Hepatocyte (in vitro differentiated cells): Measurements from ENCODE around the gene SHISA7. TPM values are rescaled to one million over a fixed set of nuclear protein-coding genes. Genes with fewer than 3 reads are reported as not detected.
"Not testable (repeated sequence)": the region's sequence is repeated elsewhere in the genome, so short reads cannot be mapped to it uniquely, and the experiment has no call there.

ENCODE experiments used
- DNase-seq: peaks from one replicate; pipeline ENCODE4 v3.0.0-alpha.2; 2016; ENCODE audit warnings: low spot score
- H2AFZ ChIP-seq: fragments of 200-600 bp; sonication (generic); 2 replicates; pipeline ENCODE4 v1.6.0; 2016; ENCODE audit warnings: antibody characterized with exemption, mild to moderate bottlenecking
- H3K27ac ChIP-seq: fragments of 200-600 bp; sonication (generic); 2 replicates; pipeline ENCODE4 v1.5.1; 2016; ENCODE audit warnings: mild to moderate bottlenecking
- H3K27me3 ChIP-seq: fragments of 200-600 bp; sonication (generic); 2 replicates; pipeline ENCODE4 v1.6.1; 2016
- H3K36me3 ChIP-seq: fragments of 200-600 bp; sonication (generic); replicated peaks from 2 replicates; pipeline ENCODE4 v1.5.1; 2016; ENCODE audit warnings: low read depth; ENCODE audit not compliant: insufficient read depth
- H3K4me1 ChIP-seq: fragments of 200-600 bp; sonication (generic); 2 replicates; pipeline ENCODE4 v1.5.1; 2016; ENCODE audit warnings: mild to moderate bottlenecking, moderate library complexity; ENCODE audit not compliant: insufficient read depth
- H3K4me2 ChIP-seq: fragments of 200-600 bp; sonication (generic); 2 replicates; pipeline ENCODE4 v1.6.0; 2016
- H3K4me3 ChIP-seq: fragments of 200-600 bp; sonication (generic); 2 replicates; pipeline ENCODE4 v1.5.1; 2016; ENCODE audit warnings: mild to moderate bottlenecking
- H3K79me2 ChIP-seq: fragments of 200-600 bp; sonication (generic); 2 replicates; pipeline ENCODE4 v1.6.0; 2017; ENCODE audit warnings: mild to moderate bottlenecking
- H3K9me2 ChIP-seq: fragments of 200-600 bp; sonication (generic); replicated peaks from 2 replicates; pipeline ENCODE4 v1.6.0; 2017; ENCODE audit warnings: mild to moderate bottlenecking; ENCODE audit not compliant: insufficient read depth
- H3K9me3 ChIP-seq: fragments of 200-600 bp; sonication (generic); 2 replicates; pipeline ENCODE4 v1.5.1; 2016; ENCODE audit warnings: low read depth, mild to moderate bottlenecking
- H4K20me1 ChIP-seq: fragments of 200-600 bp; sonication (generic); 2 replicates; pipeline ENCODE4 v1.6.0; 2016; ENCODE audit warnings: mild to moderate bottlenecking; ENCODE audit not compliant: insufficient read depth, poor library complexity, severe bottlenecking
- EZH2 ChIP-seq: fragments of 200-600 bp; sonication (generic); IDR thresholded peaks from 2 replicates; pipeline ENCODE4 v1.6.1; 2016; ENCODE audit warnings: antibody characterized with exemption, mild to moderate bottlenecking, borderline replicate concordance
- EZH2phosphoT487 ChIP-seq: fragments of 200-600 bp; sonication (generic); IDR thresholded peaks from one replicate; pipeline ENCODE4 v1.6.1; 2018; ENCODE audit warnings: antibody characterized with exemption, mild to moderate bottlenecking, low read depth, moderate library complexity; ENCODE audit not compliant: unreplicated experiment, severe bottlenecking
- WGBS: methylation state at CpG from one replicate; pipeline ENCODE4 v1.1.6; 2016; ENCODE audit warnings: low lambda C conversion rate; ENCODE audit errors: missing lambda C conversion rate; 5-methylcytosine and 5-hydroxymethylcytosine counted together
- polyA plus RNA-seq: library from polyadenylated mRNA; unstranded; fragments of >200 nt; fragmentation: Nextera tagmentation; extraction: Ambion mirVana; gene quantifications from 2 replicates; pipeline ENCODE4 v1.2.1, GENCODE V29; 2016
- total RNA-seq: library from RNA; depleted of rRNA; stranded (reverse); fragments of >200 nt; gene quantifications from 2 replicates; pipeline ENCODE4 v1.2.3, GENCODE V29; 2014
- TF ChIP-seq, protein P1 (sequence below): fragments of 200-600 bp; sonication (generic); IDR thresholded peaks from 2 replicates; pipeline ENCODE4 v1.5.1; 2016; ENCODE audit warnings: antibody characterized with exemption, mild to moderate bottlenecking; ENCODE audit not compliant: poor library complexity

Gene SHISA7
- total and polyA plus RNA-seq, 2 experiments from 2014 or later = not detected

DNA sequence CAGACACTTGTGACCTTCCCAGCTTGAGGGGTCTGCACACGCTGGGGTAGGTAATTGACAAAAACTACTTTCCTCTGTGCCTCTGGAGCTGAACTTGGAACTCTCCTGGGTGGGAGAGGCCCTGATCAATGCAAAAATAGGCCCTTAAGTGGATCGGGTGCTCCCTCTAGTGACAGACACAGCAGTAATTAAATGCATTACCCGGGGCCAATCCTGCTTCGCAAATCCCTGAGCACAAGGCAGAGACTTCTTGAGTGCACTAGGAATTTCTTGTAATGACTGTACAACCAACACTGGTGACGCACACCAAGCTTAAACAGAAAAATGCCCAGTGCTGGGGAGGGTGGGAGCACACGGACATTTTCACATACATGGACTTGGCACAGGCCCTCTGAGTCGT, 24.9 kb downstream of the SHISA7 start:
- Histone ChIP-seq H3K79me2 (no peaks in the 10 kb centered on the region), H3K27ac (no peak overlapping the region), H3K9me3 (no peaks in the 10 kb centered on the region), H3K4me2 (no peak overlapping the region), H4K20me1 (no peaks in the 10 kb centered on the region), H3K36me3 (no peaks in the 10 kb centered on the region), H3K4me3 (no peak overlapping the region), H3K4me1 (no peaks in the 10 kb centered on the region), H3K27me3 (no peaks in the 10 kb centered on the region), H3K9me2 (no peaks in the 10 kb centered on the region), H2AFZ (no peak overlapping the region)
- peak; percentile 84 for DNase-seq
- 19% methylated on average over 7 of the region's 7 CpGs for WGBS
- TF ChIP-seq EZH2 = no peak
- TF ChIP-seq, protein P1, sequence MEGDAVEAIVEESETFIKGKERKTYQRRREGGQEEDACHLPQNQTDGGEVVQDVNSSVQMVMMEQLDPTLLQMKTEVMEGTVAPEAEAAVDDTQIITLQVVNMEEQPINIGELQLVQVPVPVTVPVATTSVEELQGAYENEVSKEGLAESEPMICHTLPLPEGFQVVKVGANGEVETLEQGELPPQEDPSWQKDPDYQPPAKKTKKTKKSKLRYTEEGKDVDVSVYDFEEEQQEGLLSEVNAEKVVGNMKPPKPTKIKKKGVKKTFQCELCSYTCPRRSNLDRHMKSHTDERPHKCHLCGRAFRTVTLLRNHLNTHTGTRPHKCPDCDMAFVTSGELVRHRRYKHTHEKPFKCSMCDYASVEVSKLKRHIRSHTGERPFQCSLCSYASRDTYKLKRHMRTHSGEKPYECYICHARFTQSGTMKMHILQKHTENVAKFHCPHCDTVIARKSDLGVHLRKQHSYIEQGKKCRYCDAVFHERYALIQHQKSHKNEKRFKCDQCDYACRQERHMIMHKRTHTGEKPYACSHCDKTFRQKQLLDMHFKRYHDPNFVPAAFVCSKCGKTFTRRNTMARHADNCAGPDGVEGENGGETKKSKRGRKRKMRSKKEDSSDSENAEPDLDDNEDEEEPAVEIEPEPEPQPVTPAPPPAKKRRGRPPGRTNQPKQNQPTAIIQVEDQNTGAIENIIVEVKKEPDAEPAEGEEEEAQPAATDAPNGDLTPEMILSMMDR = peak; percentile 70

DNA sequence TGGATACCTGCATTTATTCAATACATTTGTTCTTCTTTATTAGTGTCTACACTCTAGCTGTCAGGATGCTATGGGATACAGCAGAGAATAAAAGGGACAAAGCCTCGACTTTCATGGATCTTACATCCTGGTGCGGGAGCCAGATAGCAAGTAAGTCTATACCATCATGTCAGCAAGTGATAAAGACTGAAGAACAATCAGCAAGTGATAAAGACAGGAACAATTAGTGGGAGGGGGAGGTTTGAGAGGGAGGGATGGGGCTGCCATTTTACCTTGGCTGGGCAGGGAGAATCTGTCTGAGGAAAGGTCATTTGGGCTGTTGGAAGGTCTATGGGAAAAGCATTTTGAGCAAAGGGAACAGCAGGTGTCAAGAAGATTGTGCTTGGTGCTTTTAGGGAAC, 32.9 kb downstream of the SHISA7 start:
- peaks cover 10% of the 10 kb centered on the region for H3K4me1 ChIP-seq
- TF ChIP-seq EZH2phosphoT487 (no peak), EZH2 (no peak)
- TF ChIP-seq, protein P1 = no peak
- H3K4me3 ChIP-seq = no peak overlapping the region
- no peak overlapping the region for H3K27ac ChIP-seq
- no peaks in the 10 kb centered on the region for H3K36me3 ChIP-seq
- H3K9me2 ChIP-seq = no peaks in the 10 kb centered on the region
- H3K79me2 ChIP-seq = peaks cover 22% of the 10 kb centered on the region
- no peak for DNase-seq
- no peak overlapping the region for H2AFZ ChIP-seq
- no peak overlapping the region for H3K4me2 ChIP-seq
- peaks cover 5% of the 10 kb centered on the region for H4K20me1 ChIP-seq
- no peaks in the 10 kb centered on the region for H3K27me3 ChIP-seq
- 84% methylated on average over 2 of the region's 2 CpGs for WGBS
- H3K9me3 ChIP-seq = no peaks in the 10 kb centered on the region

DNA sequence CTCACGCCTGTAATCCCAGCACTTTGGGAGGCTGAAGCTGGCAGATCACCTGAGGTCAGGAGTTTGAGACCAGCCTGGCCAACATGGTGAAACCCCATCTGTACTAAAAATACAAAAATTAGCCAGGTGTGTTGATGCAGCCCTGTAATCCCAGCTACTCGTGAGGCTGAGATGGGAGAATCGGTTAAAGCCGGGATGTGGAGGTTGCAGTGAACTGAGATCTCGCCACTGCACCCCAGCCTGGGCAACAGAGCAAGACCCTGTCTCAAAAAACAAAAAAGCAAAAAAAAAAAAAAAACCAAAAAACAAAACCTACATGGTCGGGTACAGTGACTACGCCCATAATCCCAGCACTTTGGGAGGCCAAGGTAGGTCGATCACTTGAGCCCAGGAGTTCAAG, 33.9 kb downstream of the SHISA7 start:
- not testable (repeated sequence) for H3K4me1 ChIP-seq, H4K20me1 ChIP-seq, H3K4me2 ChIP-seq, H3K4me3 ChIP-seq, H2AFZ ChIP-seq, H3K36me3 ChIP-seq, DNase-seq, H3K27ac ChIP-seq, H3K9me2 ChIP-seq, H3K27me3 ChIP-seq, H3K9me3 ChIP-seq
- H3K79me2 ChIP-seq = peaks cover 28% of the 10 kb centered on the region
- 96% methylated on average over 8 of the region's 8 CpGs for WGBS

DNA sequence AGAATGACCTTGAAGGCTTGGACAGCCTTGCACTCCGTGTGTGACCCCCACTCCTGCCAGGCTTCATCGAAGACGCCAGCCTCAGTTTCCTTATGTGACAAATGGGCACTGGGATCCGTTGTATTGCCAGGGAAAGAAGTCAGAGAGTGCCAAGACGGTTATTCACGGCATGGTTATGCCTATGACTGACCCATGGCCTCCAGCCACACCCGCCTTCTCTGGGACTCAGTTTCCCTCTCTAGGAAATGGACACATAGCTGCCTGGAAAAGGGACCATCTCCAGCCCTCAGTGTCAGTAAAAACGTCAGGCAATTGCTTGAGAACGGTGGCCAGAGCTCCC, 34.6 kb downstream of the SHISA7 start:
- peak overlapping the region; percentile 2 for H3K4me3 ChIP-seq
- peaks cover 10% of the 10 kb centered on the region for H3K4me1 ChIP-seq
- H3K27ac ChIP-seq = peak overlapping the region; percentile 95
- TF ChIP-seq EZH2 (no peak), EZH2phosphoT487 (no peak)
- TF ChIP-seq, protein P1 = no peak
- no peaks in the 10 kb centered on the region for H3K9me3 ChIP-seq
- peak overlapping the region; percentile 73 for H3K4me2 ChIP-seq
- DNase-seq = no peak
- peak overlapping the region; percentile 78 for H2AFZ ChIP-seq
- no peaks in the 10 kb centered on the region for H3K36me3 ChIP-seq
- H3K9me2 ChIP-seq = no peaks in the 10 kb centered on the region
- H3K27me3 ChIP-seq = no peaks in the 10 kb centered on the region
- H4K20me1 ChIP-seq = peaks cover 5% of the 10 kb centered on the region
- WGBS = 70% methylated on average over 9 of the region's 9 CpGs
- H3K79me2 ChIP-seq = peaks cover 32% of the 10 kb centered on the region
